C4-2B (cell line): Measurements from ENCODE around the gene MRC2.

Source experiments
- ZFX ChIP-seq: fragments of 450-650 bp; IDR thresholded peaks from 2 replicates; pipeline ENCODE4 v1.6.1; 2017
- TF ChIP-seq, protein P1 (sequence below): fragments of 450-650 bp; conservative IDR thresholded peaks from 2 replicates; pipeline ENCODE4 v1.5.1; 2017; ENCODE audit warnings: mild to moderate bottlenecking

DNA sequence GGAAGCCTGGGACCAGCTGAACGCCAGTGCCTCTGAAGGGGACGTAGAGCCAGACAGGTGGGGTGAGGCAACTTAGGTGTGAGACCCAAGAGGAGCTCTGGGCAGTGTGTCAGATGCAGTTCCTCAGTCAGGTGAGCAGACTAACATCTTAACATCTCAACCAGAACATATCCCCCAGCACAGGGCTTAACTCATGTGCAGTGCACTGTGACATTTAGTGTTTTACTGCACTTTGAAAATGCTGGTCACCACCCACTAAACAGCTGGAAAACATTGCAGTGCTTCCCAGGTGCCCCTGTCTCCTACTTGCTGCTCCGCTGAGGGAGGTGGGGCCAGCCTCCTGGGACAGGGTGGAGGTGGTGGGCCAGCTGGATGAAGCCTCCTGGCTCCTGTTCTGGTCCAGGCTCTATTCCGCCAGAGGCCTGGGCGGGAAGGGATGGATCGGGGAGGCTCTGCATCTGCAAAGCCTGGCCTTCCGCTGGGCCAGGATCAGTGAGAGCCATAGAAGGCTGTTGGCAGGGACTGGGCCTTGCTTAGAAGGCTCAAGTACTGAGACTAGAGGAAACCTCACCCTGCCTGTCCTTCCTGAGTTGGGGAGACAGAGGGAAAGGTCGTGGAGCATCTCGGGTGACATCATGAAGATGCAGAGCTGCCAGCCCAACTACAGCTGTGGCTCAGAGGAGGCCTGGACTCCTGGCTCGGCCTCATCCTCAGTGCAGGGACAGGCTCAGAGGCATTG, 7.9 kb upstream of the MRC2 start:
- TF ChIP-seq, protein P1, sequence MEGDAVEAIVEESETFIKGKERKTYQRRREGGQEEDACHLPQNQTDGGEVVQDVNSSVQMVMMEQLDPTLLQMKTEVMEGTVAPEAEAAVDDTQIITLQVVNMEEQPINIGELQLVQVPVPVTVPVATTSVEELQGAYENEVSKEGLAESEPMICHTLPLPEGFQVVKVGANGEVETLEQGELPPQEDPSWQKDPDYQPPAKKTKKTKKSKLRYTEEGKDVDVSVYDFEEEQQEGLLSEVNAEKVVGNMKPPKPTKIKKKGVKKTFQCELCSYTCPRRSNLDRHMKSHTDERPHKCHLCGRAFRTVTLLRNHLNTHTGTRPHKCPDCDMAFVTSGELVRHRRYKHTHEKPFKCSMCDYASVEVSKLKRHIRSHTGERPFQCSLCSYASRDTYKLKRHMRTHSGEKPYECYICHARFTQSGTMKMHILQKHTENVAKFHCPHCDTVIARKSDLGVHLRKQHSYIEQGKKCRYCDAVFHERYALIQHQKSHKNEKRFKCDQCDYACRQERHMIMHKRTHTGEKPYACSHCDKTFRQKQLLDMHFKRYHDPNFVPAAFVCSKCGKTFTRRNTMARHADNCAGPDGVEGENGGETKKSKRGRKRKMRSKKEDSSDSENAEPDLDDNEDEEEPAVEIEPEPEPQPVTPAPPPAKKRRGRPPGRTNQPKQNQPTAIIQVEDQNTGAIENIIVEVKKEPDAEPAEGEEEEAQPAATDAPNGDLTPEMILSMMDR = no peak
- TF ChIP-seq ZFX = no peak
